Loucy (cell line): ENCODE results near the gene ZNF277.

ENCODE experiments used
- H2AFZ ChIP-seq: fragments of 200-600 bp; sonication (generic); 2 replicates; pipeline ENCODE4 v1.6.0; 2016; ENCODE audit warnings: antibody characterized with exemption, mild to moderate bottlenecking, low read length, moderate library complexity
- H3F3A ChIP-seq: fragments of 200-600 bp; 2 replicates; pipeline ENCODE4 v1.6.0; 2016; ENCODE audit warnings: antibody characterized with exemption, low read depth, mild to moderate bottlenecking
- H3K27me3 ChIP-seq: fragments of 200-600 bp; sonication (generic); 2 replicates; pipeline ENCODE4 v1.6.1; 2014; ENCODE audit warnings: low read length, mild to moderate bottlenecking; ENCODE audit not compliant: insufficient read depth, poor library complexity, severe bottlenecking
- H3K36me3 ChIP-seq: fragments of 200-600 bp; sonication (generic); 2 replicates; pipeline ENCODE4 v1.6.1; 2016; ENCODE audit warnings: low read length; ENCODE audit not compliant: insufficient read depth
- H3K4me1 ChIP-seq: fragments of 200-600 bp; sonication (generic); 2 replicates; pipeline ENCODE4 v1.5.1; 2014; ENCODE audit warnings: low read length, mild to moderate bottlenecking; ENCODE audit not compliant: insufficient read depth, poor library complexity, severe bottlenecking
- H3K4me2 ChIP-seq: fragments of 200-600 bp; sonication (generic); 2 replicates; pipeline ENCODE4 v1.6.0; 2014; ENCODE audit warnings: antibody characterized with exemption, low read length, low read depth, mild to moderate bottlenecking; ENCODE audit not compliant: poor library complexity, severe bottlenecking
- H3K4me3 ChIP-seq: fragments of 200-600 bp; sonication (generic); 2 replicates; pipeline ENCODE4 v1.5.1; 2014; ENCODE audit warnings: low read length, mild to moderate bottlenecking, mixed read lengths; ENCODE audit not compliant: poor library complexity, severe bottlenecking
- H3K79me2 ChIP-seq: fragments of 200-600 bp; sonication (generic); 2 replicates; pipeline ENCODE4 v1.6.1; 2014; ENCODE audit warnings: low read length; ENCODE audit not compliant: insufficient read depth
- H3K9ac ChIP-seq: fragments of 200-600 bp; sonication (generic); 2 replicates; pipeline ENCODE4 v1.6.0; 2014; ENCODE audit warnings: mild to moderate bottlenecking, low read depth, low read length, moderate library complexity; ENCODE audit not compliant: poor library complexity, severe bottlenecking
- H3K9me2 ChIP-seq: fragments of 200-600 bp; sonication (generic); replicated peaks from 2 replicates; pipeline ENCODE4 v1.6.1; 2016; ENCODE audit warnings: low read depth, low read length, mixed read lengths
- H3K9me3 ChIP-seq: fragments of 200-600 bp; sonication (generic); 2 replicates; pipeline ENCODE4 v1.6.1; 2014; ENCODE audit warnings: mild to moderate bottlenecking, antibody characterized with exemption, low read length, low read depth; ENCODE audit not compliant: insufficient read depth
- H4K20me1 ChIP-seq: fragments of 200-600 bp; sonication (generic); 2 replicates; pipeline ENCODE4 v1.6.0; 2014; ENCODE audit warnings: antibody characterized with exemption, low read length, mild to moderate bottlenecking; ENCODE audit not compliant: insufficient read depth, poor library complexity, severe bottlenecking
- EZH2phosphoT487 ChIP-seq: fragments of 200-600 bp; IDR thresholded peaks from 2 replicates; pipeline ENCODE4 v1.6.1; 2018; ENCODE audit warnings: antibody characterized with exemption, mild to moderate bottlenecking, moderate library complexity, borderline replicate concordance
- TF ChIP-seq, protein P1 (sequence below): fragments of 200-600 bp; sonication (generic); conservative IDR thresholded peaks from 2 replicates; pipeline ENCODE4 v1.5.1; 2014; ENCODE audit warnings: mild to moderate bottlenecking, antibody characterized with exemption, low read length

The ZNF277 gene

DNA sequence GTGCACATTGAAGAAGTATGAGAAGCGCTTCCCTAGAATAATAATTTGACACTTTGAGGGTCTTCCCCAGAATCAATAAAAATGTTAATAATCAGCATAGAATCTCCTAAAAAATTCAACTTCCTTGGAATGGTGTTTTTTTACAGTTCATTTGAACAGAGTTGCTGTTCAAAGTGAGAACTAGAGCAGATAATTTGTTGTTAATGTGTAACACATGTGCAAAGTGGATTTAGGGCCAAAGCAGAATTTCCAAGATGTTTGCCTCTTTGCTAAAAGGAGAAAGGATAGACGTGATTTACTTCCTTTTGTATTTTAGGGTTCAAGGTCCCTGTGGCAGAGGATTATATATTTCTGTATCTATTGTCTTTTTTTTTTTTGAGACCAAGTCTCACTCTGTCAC, 73.8 kb downstream of the ZNF277 start:
- no peaks in the 10 kb centered on the region for H3K36me3 ChIP-seq
- no peak for TF ChIP-seq EZH2phosphoT487
- TF ChIP-seq, protein P1, sequence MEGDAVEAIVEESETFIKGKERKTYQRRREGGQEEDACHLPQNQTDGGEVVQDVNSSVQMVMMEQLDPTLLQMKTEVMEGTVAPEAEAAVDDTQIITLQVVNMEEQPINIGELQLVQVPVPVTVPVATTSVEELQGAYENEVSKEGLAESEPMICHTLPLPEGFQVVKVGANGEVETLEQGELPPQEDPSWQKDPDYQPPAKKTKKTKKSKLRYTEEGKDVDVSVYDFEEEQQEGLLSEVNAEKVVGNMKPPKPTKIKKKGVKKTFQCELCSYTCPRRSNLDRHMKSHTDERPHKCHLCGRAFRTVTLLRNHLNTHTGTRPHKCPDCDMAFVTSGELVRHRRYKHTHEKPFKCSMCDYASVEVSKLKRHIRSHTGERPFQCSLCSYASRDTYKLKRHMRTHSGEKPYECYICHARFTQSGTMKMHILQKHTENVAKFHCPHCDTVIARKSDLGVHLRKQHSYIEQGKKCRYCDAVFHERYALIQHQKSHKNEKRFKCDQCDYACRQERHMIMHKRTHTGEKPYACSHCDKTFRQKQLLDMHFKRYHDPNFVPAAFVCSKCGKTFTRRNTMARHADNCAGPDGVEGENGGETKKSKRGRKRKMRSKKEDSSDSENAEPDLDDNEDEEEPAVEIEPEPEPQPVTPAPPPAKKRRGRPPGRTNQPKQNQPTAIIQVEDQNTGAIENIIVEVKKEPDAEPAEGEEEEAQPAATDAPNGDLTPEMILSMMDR, result no peak
- no peaks in the 10 kb centered on the region for H3K27me3 ChIP-seq
- H3K4me3 ChIP-seq, result no peak overlapping the region
- no peak overlapping the region for H2AFZ ChIP-seq
- H3K4me2 ChIP-seq, result no peak overlapping the region
- no peaks in the 10 kb centered on the region for H4K20me1 ChIP-seq
- no peaks in the 10 kb centered on the region for H3K9me3 ChIP-seq
- no peaks in the 10 kb centered on the region for H3K9me2 ChIP-seq
- no peak overlapping the region for H3K9ac ChIP-seq
- H3K79me2 ChIP-seq, result peaks cover 17% of the 10 kb centered on the region
- H3K4me1 ChIP-seq, result no peaks in the 10 kb centered on the region
- H3F3A ChIP-seq, result no peaks in the 10 kb centered on the region

DNA sequence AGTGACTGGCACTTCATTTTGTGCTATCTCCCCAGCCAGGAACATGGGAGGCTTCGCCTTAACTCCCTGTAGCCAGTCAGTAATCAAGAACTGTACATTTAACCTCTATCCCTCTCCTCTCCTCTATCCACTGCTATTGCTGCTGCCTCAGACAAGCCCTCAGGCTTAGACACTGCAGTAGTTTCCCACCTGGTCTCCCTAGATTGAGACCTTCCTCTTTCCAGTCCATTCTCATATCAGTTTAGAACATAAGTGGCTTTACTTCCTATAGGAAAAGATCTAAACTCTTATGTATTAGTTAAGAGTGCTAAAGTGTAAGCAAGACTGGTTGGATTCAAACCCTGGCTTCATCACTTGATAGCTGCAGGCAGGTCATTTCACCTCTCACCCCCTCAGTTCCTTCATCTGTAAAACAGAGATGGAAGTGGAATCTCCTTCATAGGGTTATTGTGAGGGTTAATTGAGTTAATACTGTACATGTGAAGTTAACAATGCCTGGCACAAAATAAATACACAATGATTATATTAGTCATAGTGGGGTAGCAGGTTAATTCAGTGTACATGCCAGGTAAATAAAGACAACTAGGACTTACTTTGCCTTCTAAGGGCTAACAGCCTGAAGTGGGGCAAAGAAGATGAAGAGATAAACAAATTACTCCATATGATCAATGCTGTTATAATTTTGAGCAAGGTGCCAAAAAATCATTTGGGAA, 76.1 kb downstream of the ZNF277 start:
- Histone ChIP-seq H3K79me2 (peaks cover 17% of the 10 kb centered on the region), H3K9me2 (no peaks in the 10 kb centered on the region), H2AFZ (no peak overlapping the region), H3K4me1 (peaks cover 12% of the 10 kb centered on the region), H3F3A (no peaks in the 10 kb centered on the region), H3K36me3 (no peaks in the 10 kb centered on the region), H3K4me3 (no peak overlapping the region), H4K20me1 (no peaks in the 10 kb centered on the region), H3K9ac (no peak overlapping the region), H3K4me2 (no peak overlapping the region), H3K9me3 (no peaks in the 10 kb centered on the region), H3K27me3 (no peaks in the 10 kb centered on the region)
- TF ChIP-seq, protein P1, result no peak
- no peak for TF ChIP-seq EZH2phosphoT487

DNA sequence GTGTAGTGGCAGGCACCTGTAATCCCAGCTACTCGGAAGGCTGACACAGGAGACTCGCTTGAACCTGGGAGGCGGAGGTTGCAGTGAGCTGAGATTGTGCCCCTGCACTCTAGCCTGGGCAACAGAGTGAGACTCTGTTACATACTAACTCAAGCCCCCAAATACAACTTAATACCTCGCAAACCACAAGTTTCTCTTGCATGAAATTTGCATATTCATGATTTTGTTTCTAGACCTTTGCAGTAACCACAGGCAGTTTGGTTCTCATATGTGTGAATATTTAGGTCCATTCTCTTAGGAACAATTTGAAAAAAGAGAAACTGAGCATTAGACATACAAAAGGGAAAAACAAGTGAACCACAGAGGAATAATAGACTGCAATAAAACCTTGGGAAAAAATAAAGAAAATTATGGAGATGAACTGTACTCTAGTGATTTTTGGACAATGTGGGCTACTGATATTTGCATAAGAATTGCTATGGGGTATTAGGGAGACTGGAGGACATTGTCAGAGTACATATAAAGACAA, 77.0 kb downstream of the ZNF277 start:
- peaks cover 14% of the 10 kb centered on the region for H3K79me2 ChIP-seq
- no peaks in the 10 kb centered on the region for H3K9me3 ChIP-seq
- H3K9ac ChIP-seq, result no peak overlapping the region
- TF ChIP-seq, protein P1, result no peak
- TF ChIP-seq EZH2phosphoT487, result no peak
- no peaks in the 10 kb centered on the region for H3K9me2 ChIP-seq
- H4K20me1 ChIP-seq, result no peaks in the 10 kb centered on the region
- no peak overlapping the region for H3K4me2 ChIP-seq
- no peak overlapping the region for H3K4me3 ChIP-seq
- H3K27me3 ChIP-seq, result no peaks in the 10 kb centered on the region
- peaks cover 6% of the 10 kb centered on the region for H3K36me3 ChIP-seq
- no peaks in the 10 kb centered on the region for H3F3A ChIP-seq
- peaks cover 12% of the 10 kb centered on the region for H3K4me1 ChIP-seq
- no peak overlapping the region for H2AFZ ChIP-seq
